RPMI8226 (cell line): ENCODE measurements around the gene CREBBP.

Experiments
- DNase-seq: peaks from one replicate; pipeline ENCODE4 v3.0.0-alpha.2; 2015

CREBBP gene

DNA sequence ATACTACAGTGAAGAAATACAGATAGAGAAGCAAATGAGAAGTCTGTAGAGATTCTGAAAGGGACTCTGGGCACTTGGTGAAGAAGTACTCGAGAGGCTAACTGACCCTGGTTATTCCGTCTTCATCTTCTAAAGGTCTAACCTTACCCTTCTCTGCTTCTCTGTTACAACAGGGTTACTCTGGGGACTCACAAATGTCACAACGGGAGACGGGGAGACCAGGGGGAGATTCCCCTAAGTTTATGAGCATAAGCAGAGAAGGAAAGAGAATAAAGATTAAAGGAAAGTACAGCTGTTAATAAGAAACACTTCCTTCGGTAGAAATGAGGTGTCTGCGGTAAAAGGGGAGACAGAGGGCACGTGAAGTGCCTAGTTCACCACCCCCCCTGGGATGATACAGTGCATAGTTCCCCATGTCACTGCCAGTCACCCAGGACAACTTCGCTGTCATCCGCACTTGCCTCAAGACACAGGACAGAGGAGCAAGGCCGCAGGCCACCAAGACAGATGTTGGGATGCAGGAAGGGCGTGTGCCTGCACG lies 88.0 kb downstream of the CREBBP start:
- DNase-seq = no peak

DNA sequence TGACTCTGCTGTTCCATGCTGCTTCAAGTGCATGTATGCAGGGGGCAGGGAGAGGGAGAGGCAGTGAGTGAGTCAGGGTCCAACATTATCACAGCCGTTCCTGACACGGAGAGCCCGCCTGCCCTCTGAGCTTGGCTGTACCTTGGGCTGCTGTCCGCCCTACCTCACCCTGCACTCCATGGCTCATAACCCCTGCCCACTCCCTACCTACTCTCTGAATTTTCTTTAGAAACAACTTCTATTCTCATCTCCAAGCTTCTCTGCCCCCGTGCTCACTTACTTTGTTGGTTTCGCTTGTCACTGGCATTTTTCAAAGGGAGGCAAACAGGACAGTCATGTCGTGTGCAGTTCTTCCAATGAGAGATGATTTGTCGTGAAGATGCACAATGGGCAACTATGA lies 88.8 kb downstream of the CREBBP start:
- no peak for DNase-seq

DNA sequence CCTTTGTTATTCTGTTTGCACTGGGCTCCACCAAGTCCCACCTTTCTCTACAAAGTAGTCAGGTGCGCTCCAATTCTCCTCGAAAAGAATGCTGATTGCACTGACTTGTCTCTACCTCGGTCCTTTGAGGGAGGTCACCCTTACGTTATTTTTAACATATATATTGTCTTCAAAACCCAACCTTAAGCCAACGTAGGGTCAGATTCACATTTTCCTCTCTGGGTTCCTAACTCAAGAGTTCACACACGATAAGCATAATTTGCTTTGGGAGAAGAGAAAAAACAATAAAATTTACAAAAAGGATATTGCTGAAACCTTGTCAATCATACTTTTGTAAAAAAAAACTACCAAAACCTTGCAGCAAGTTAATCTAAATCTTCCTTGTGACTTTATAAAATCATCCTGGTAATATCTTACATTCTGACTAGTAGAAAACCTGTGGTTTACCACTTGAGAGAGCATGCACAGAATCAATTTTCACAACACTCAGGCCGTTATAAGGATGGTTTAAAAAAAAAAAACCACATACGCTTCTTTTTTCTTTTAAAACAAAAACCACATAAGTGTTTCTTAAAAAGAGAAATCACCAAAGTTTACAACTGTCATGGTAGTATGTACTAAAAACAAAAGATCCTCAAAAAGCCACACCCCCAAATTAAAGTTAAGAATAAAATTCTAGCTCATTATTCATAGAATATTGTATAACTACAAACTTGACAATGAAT lies 91.0 kb downstream of the CREBBP start:
- no peak for DNase-seq

GRCh38 chr16:3788711-3789374 lies 91.7 kb downstream of the CREBBP start:
- DNase-seq = no peak

GRCh38 chr16:3787924-3788661 lies 92.4 kb downstream of the CREBBP start:
- no peak for DNase-seq

- no peak for DNase-seq
These were observed 95.1 kb downstream of the CREBBP start for GRCh38 chr16:3785413-3785812.

- DNase-seq = no peak
These were observed 97.0 kb downstream of the CREBBP start for GRCh38 chr16:3783516-3783915.

DNA sequence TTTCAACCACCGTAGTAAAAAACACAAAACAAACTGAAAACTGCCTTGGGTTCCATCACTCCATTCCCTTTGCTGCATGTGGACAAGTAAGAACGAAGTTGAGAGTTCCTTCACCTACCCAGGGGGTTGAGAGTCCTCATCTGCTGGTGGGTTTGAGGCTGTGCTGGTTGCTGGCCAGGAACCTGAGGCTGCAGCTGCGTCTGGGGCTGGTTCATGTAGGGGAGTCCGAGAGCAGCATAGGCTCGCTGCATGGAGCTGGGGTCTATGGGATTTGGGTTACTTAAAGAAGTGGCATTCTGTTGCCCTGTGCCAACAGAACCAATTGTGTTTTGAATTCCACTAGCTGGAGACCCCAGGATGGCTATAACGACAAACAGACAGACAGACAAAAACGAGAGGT lies 97.9 kb downstream of the CREBBP start:
- no peak for DNase-seq

DNA sequence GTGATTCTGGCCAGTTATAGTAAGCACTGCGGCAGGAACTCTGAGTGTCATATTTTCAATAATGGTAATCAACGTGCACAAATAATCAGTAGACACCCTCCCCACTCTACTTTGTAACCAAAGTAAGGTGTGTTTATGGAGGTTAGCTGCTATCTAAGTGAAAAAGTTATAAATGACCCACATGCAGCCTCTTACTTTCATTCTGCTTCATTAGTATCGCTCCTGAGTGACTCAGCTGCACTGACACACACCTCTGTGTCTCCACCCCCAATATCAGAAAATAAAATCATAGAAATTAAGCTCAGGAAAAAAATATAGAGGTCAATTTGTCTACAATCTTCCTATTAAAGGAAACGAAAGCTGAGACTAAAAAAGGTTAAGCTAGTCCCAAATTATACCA lies 99.1 kb downstream of the CREBBP start:
- DNase-seq = no peak

- DNase-seq = no peak
These were observed 99.9 kb downstream of the CREBBP start for GRCh38 chr16:3780570-3780969.

- DNase-seq = no peak
These were observed 104.2 kb downstream of the CREBBP start for GRCh38 chr16:3776316-3776715.

GRCh38 chr16:3774819-3775218 lies 105.7 kb downstream of the CREBBP start:
- no peak for DNase-seq

DNA sequence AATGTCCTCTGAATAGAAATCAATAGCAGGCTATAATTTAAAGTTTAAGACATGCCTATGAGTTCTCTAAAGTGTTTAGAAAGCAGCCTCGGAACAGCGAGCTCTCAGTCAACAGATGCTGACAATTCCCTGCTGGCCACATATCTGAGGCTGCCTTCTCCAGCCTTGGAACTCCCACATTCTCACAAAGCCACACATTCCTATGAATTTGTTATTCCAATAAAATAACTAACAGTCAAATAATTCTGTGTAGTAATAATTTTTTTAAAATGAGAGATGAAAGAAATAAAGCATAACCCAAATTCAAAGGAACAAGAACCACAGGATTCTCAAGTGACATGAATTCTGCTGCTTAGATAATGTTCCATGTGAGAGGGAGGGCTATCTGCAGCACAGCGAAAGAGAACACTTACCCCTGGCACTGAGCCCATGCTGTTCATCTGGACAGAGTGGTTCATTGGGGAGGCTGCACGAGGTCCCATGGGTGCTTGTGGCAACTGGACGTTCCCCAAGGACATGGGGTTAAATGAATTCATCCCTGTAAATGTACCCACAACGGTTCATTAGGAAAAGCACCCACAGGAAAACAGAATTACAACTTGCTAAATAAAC lies 106.3 kb downstream of the CREBBP start:
- no peak for DNase-seq

- DNase-seq = no peak
These were observed 106.8 kb downstream of the CREBBP start for GRCh38 chr16:3773663-3774062.

- no peak for DNase-seq
These were observed 109.0 kb downstream of the CREBBP start for GRCh38 chr16:3771513-3771912.

DNA sequence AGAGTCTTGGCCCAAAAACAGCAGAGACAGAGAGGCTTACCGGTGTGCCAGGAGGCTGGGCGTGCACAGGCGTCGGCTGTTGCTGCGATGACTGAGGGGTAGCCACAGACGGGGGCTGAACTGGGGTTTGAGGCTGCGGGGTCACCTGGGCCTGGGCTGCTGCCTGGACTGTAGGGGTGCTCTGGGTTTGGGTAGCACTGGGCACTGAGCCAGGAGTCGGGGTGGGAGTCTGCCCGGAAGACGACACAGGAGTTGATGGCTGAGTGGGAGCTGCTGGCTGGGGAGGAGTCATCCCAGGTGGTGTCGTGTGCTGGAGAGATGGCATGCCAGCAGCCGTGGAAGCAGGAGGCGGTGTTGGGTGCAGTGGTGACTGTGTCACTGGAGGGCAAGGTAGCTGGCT lies 110.0 kb downstream of the CREBBP start:
- no peak for DNase-seq

GRCh38 chr16:3769942-3770341 lies 110.6 kb downstream of the CREBBP start:
- DNase-seq = no peak

DNA sequence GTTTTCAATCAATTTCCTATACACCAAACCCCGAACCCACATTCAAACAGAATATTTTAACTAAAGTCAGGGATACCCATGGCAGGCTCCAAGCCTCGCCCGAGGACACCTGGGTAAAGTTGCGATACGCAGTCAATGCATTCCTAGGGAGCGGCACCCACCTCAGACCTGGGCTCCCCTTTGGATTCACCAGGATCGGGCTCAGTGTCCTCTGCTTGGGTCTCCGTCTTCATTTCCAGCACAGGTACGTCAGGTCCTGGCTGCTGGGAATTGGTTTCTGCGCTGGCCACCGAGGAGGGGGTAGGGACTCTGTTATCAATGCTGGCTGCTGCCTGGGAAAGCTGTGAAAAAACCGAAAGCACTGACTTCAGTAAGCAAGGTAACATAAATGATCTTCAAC lies 111.5 kb downstream of the CREBBP start:
- DNase-seq = no peak

- no peak for DNase-seq
These were observed 113.1 kb downstream of the CREBBP start for GRCh38 chr16:3767333-3767986.

GRCh38 chr16:3766177-3766576 lies 114.3 kb downstream of the CREBBP start:
- no peak for DNase-seq

DNA sequence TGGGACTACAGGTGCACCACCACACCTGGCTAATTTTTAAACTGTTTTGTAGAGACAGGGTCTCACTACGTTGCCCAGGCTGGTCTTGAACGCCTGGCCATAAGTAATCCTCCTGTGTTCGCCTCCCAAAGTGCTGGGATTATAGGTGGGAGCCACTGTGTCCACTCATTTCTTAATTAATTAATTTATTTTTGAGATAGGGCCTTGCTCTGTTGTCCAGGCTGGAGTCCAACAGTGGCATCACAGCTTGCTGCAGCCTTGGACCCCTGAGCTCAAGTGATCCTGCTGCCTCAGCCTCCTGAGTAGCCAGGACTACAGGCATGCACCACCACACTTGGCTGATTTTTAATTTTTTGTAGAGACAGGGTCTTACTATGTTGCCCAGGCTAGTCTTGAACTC lies 116.1 kb downstream of the CREBBP start:
- no peak for DNase-seq

GRCh38 chr16:3762107-3762750 lies 118.3 kb downstream of the CREBBP start:
- no peak for DNase-seq
